HG03025 (cell line): ENCODE results near the gene TMTC1.
"Not testable (repeated sequence)": the region's sequence is repeated elsewhere in the genome, so short reads cannot be mapped to it uniquely, and the experiment has no call there.

Source experiments
- ATAC-seq: cut with Tn5 transposase; IDR thresholded peaks from one replicate; pipeline ENCODE4 v1.9.1; 2021; ENCODE audit warnings: mild to moderate bottlenecking, moderate library complexity; ENCODE audit not compliant: unreplicated experiment, low FRiP score

The TMTC1 gene

DNA sequence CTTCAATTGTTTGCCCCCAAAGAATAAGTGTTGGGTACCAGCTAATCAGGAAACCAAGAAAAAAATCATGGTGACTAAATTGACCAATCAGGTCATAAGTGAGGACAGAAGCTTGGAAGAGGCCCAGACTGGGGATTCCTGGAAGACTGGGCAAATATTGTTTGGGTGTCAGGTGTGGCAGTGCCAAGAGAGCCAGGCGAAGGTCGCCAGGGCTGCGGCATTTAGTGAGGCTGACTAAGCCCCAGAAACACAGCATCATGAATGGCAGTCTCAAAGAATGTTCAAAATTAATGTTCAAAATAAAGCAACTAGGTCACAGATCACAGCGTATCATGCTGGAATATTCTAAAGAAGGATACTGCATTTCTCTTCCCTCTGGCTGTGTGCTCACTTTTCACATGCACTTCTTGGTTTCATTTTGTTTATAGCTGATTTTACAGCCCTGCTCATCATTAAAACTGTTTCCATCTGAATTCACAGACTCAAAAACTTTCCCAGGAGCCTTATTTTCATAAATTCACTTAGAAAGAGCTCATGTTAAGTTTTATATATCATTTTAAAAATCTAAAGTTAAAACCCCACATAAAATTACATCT lies 201.0 kb downstream of the TMTC1 start:
- no peak for ATAC-seq

DNA sequence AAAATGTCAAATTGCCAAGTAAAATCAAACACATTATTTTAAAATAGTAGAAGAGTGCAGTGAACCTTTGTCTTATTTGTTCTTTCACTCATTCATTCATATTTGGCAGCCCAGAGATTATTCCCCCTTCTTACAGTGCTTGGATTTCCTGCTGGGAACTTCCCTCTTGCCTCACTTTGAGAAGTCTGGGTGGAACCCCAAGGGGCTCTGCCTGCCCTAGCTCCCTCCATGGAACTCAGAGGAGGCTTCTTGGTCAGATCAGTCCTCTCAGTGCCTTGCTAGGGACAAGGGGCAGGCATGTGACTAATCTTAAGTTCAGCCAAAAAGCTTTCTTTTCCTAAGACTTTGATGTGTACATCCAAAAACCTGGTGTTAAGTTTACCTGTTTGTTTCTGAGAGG lies 201.6 kb downstream of the TMTC1 start:
- no peak for ATAC-seq

DNA sequence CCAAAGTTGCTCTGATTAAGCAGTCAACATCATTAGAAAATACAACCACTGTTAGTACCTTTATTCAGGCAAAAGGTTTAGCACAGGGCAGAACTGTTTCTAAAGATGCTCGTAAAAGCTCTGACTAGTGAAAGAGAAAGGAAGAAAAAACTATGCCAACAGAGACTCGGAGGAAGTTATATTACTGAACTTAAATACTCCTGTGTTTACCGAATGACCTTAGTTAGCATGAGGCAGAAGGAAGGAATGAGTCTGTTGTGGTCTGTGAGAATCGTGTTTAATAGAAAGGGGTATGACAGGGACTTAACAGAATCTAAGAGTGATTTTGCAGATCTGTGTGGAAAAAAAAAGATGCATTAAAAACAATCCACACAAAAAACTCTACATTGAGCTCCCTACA lies 202.1 kb downstream of the TMTC1 start:
- ATAC-seq, result no peak

DNA sequence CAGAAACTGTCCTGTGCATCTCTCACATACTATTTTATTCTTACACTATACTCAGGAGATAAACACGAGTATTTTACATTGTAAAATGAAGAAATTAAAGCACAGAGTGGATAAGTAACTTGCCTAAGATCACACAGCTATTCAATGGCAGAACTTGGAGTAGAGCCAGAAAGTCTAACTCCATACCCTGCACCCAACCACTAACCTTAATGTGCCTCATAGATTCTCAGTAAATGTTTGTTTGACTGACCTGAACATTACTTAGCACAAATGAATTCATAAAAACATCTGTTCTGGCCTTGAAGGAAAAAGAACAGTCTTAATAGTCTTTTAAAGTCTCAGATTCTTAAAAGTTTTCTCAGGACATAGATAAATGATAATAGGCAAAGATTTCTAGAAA lies 202.8 kb downstream of the TMTC1 start:
- ATAC-seq, result no peak

DNA sequence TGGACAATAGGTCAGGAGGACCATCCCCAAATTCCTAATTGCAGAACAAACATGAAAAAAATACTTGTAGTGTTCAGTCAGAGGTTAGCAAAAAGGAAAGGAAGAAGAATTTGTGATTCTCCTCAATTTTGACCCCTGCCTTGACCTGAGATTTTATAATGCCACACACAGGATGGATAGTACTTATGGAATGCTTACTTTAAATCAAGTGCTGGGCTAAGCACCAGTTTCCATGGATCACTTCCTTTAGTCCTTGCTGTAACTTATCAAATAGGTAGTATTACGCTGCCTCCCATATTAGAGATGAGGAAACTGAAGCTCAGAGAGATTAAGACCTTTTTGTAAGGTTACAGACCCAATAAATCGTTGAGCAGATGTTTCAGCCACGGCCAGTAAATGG lies 205.0 kb downstream of the TMTC1 start:
- no peak for ATAC-seq

DNA sequence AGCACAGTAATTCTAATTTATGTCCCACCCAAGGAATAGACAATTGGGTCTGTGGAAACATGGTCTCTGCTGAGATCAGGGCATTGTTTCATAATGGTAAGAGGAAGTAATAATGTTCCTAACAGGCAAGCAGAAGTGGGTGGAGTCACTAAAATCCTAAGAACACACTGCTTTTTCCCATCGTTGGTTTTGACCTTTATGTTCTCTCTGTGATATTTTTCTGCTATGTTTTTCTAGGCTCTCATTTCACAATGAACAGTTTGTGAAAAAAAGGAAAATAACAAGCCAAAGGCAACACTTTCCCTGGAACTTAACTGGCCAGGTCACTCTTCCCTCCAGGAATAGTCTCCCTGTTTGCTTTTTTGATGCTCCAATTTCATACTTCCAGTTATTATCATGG lies 205.7 kb downstream of the TMTC1 start:
- no peak for ATAC-seq

DNA sequence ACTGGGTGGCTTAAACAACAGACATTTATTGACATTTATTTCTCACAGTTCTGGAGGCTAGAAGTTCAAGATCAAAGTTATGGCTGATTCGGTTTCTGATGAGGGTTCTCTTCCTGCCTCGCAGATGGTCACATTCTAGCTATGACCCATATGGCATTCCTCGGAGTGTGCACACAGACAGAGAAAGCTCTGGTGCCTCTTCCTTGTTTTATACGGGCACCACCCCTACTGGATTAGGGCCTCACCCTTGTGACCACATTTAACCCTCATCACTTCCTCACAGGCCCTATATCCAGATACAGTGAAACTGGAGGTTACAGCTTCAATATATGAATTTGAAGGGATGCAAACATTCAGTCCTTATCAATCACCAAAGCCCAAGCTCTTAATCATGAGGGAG lies 209.2 kb downstream of the TMTC1 start:
- no peak for ATAC-seq

DNA sequence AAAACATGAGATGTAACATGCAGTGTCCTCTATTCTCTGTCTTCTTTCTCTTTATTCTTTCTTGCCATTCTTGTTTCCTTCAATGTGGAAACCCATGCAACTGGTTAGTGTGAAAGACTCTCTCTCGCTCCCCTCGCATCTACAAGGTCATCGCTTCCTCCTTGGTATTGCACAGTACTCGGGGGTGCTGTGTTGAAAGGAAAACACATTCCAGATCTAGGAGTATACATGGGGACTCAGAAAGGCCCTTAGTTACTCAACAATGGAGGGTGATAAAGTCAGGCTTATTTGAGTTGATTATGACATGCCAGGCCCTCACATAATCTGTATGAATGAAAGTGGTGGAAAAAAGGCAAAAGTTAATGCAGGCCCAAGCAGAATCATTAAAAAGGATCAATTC lies 210.8 kb downstream of the TMTC1 start:
- no peak for ATAC-seq

DNA sequence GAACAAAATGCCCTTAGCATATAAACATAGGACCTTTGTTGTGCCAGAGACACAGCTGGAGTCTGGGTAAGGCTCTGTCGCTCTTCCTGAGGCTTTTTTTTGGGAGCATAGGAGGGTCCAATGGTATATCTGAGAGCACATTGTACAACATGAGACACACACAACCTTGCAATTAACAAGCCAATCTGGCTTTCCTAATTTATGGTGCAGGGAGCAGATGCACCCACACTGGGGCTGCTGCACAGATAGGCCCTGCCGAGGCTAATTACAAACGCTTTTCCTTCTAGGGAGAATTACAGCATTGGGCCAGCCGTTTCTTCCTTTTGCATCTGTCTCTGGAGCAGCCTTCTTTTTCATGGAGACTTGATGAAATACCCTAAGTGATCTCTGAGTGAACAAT lies 211.3 kb downstream of the TMTC1 start:
- ATAC-seq, result no peak

DNA sequence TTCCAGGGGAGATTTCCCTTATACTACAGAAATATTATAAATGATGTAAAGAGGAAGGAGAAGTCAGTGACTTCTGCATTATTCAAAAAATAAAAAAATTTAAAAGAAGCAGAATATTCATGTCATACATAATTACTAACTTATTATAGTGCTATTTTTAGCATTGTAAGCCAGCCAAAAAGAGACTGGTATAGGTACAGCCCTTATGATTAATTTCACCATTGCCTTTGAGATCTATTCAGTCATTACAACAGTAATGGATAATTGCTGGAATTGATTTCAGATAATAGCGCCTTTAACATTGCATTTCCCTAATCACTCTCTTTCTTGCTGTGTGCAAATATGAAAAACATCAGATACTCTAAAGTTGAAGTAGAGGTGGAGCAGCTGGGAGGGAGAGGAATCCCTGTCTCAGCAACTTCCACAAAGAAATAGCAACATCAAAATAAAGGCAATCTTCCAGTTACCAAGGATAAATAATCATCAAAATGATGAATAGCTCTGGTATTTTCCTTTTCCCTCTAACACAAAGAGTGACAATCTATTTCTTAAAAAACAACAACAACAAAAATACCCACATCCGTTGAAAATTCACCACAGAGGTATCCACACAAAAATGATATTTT lies 214.5 kb downstream of the TMTC1 start:
- ATAC-seq, result no peak

DNA sequence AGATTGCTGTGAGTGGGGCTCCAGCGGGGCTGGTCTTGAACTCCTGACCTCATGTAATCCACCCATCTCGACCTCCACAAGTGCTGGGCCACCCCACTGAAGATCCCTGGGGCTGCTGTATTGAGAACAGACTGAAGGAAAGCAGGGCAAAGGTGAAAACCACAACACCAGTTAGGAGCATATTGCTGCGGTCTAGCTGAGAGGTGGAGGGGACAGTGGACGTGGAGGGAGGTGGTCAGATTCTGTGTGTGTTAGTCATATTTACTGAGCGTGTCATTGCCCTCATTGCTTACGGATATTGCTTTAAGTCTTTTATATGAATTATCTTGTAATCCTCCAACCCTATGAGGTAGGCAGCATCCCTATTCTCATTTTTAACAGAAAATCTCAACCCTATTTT lies 217.3 kb downstream of the TMTC1 start:
- no peak for ATAC-seq

DNA sequence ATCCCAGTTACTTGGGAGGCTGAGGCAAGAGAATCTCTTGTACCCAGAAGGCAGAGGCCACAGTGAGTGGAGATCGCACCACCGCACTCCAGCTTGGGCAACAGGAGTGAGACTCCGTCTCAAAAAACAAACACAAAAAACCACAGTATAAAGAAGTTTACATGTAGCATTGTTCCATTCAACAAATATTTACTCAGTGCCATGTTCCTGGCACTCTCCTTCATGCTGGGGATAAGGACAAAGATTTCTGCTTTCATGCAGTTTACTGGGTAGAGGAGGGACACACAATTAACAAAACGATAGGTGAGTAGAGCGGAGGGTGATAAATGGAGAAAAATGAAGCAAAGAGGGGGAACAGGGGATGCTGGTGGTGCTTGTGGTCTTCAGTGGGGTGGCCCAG lies 218.0 kb downstream of the TMTC1 start:
- ATAC-seq, result no peak

DNA sequence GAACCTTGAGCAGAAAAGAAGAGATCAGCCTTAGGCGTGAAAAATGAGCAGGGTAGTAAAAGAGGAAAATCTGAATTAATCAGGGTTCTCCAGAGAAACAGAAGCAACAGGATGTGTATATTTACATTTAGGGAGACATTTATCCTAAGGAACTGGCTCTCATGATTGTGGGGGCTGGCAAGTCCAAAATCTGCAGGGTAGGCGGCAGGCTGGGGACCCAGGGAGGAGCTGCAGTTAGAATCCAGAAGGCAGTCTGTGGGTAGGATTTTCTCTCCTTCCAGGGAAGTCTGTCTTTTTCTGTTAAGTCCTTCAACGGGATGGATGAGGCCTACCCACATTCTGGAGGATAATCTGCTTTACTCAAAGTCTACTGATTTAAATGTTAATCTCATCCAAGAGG lies 218.8 kb downstream of the TMTC1 start:
- no peak for ATAC-seq

DNA sequence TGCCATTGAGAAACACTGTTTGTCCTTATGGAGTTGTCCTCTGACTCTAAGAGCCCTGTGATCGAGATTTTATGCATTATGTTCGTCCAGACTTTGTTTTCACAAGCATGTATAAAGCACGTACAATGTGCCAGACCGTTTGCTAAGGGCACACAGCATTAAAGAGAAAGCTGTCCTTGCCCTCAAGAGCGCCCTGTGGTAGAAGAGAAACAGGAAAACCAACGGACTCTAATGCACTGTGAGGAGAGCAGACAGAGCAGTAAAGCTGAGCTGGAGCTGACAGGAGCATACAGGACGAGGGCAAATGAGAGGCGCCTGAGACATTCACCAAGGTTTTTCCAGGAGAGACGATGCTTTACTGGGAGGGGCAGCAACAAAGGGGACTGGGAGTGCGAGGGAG lies 220.1 kb downstream of the TMTC1 start:
- ATAC-seq, result no peak

DNA sequence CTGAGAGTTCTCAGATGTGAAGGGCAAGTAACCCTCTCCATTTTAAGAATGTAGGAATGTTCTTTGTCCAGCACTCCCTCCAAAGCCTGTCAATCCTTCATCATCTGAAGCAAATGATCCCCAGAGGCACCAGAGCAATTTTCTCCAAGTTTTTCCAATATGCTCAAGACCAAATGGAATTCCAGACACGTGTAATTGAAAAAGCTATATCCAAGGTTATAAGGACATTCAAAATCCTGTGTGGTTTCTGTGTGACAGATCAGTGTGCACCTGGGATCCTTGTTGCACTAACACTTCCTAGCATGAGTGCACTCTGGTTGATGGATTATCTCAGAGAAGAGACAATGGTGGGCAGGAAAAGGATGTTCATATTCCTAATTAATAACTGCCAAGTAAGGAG lies 220.7 kb downstream of the TMTC1 start:
- ATAC-seq, result no peak

DNA sequence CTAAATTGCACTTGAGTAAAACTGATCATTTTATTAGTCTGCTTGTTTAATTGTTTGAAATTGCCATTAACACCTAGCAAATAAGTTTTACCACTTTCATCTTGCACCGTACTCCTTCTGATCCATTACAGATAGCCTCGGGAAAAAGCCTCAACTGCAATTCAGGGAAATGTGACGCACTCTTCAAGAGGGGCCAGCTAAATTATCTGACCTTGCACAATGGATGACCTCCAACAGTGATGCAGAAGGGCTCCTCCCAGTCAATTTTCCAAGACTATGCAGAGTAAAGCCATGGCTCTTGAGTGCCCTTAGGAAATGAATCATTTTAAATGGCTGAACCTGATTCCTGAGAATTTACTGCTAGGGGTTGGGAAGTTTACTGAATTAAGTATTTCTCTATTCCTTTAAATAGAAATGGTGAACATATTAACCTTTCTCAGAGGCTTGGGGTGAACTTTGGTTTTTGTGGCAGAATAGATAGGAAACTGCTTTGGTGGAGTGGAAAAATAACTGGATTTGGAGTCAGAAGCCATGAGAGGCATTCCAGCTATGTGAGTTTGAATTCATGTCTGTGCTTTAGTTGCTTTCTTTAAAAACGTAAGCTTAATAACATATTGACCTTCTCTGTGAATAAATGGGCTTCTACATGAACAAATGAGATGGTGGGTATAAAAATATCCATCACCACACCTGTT lies 221.5 kb downstream of the TMTC1 start:
- no peak for ATAC-seq

DNA sequence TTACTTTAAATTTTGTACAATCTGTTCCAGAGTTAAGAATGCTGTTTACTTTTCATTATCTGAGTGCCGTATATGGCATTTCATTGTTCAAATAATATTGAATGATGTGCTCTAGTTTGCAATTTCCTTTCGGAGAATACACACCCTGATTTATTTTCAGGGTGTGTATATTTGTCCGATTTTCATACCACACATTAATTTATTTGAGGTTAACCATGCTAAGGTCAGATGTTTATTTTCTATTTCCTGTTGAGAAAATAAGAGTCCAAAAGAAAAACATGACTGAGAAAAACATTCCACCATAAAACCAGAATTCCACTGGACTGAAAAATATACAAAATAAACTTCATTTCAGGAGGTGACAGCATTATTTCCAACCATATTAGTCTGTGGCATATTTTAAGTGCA lies 222.1 kb downstream of the TMTC1 start:
- no peak for ATAC-seq

DNA sequence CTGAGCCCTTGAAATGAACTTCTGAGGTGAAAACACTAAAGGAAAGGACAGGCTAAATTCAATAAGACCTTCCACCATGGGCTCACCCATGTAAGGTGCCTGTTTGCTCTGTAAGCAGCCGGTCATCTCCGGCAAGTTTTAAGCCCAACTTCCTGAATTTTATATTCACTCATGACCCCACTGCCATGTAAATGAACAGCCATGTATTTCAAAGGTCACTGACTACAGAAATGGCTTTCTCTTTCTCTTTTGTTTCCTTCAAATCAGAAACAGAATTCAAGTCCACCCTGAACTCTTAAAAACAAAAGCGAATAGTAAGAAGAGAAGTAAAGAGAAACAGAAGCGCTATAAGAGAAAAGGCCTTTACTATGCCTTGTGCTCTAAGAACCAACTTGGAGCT lies 224.5 kb downstream of the TMTC1 start:
- no peak for ATAC-seq

DNA sequence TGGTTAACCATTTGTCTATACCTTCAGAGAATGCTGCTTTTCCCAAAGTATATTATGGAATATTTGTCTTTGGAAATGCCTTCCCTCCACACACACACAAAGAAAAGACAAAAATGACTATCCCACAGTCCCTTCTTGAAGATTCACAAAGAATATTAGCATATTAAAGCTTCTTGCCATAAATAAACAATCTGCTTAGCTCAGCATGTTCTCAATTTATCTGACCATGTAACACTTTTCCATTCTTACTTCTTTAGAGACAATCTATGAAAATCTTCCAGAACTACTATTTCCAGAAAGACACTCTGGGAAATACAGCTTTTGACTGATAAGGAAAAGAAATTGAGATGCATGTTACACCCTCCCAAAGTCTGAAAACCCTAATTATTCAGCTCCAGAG lies 227.4 kb downstream of the TMTC1 start:
- ATAC-seq, result no peak

DNA sequence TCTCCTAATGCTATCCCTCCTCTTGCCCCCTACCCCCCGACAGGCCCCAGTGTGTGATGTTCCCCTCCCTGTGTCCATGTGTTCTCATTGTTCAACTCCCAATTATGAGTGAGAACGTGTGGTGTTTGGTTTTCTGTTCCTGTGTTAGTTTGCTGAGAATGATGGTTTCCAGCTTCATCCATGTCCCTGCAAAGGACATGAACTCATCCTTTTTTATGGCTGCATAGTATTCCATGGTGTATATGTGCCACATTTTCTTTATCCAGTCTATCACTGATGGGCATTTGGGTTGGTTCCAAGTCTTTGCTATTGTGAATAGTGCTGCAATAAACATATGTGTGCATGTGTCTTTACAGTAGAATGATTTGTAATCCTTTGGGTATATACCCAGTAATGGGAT lies 228.3 kb downstream of the TMTC1 start:
- not testable (repeated sequence) for ATAC-seq

DNA sequence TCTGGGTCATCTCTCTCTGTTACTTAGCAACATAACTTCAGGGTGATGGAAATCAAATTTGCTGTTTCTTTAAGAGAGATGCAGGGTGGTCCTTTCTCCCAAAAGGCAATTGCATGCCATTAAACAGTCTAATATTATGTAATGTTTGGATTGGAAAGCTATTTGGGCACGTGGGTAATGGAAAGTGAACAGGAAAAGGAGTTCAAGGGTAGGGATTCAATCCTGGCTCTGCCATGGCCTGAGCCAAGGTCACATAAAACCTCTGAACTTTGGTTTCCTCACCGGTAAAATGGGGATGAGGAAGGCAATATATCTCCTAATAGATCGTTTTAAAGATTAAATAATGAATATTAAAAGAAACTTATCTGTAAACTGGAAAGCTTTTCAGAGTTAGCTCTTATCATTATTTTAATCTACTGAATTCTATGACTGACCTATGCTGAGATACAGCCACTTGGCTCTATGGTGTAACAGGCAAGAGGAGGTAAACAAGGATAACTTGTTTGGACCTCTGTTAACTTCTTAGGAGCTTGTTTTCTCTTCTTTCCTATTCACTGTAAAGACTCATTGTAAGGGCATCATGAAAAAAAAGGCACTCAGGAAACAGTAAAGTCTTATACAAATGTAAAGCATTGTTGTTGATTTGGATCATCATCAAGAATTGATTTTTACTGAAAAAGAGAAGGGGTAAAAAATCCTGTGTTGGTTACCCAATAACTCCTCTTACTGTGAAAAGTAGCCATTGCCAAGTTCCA lies 230.6 kb downstream of the TMTC1 start:
- ATAC-seq, result no peak
